CD4-positive, alpha-beta memory T cell (primary cell): ENCODE results near the gene EIF4H. TPM values are rescaled to one million over a fixed set of nuclear protein-coding genes. Genes with fewer than 3 reads are reported as not detected.

Experiments used
- CTCF ChIA-PET: fragments of 350-600 bp; sonication (Branson Sonifier 250); formaldehyde crosslinking; loops from one replicate; lab custom pipeline; 2021; ENCODE audit warnings: inconsistent platforms; ENCODE audit not compliant: partially characterized antibody; lab: Charles Lee
- POLR2A ChIA-PET: fragments of 350-600 bp; sonication (Branson Sonifier 250); formaldehyde crosslinking; loops from one replicate; lab custom pipeline; 2021; ENCODE audit not compliant: partially characterized antibody; lab: Charles Lee
- DNase-seq, 5 donors: peaks; one replicate each; pipeline versions ENCODE4 v3.0.0 to v3.0.0-alpha.2; 2020 to 2022; ENCODE audit warnings: mixed read lengths in 1 of 5
- H3K27ac ChIP-seq: one replicate; pipeline ENCODE4 v1.7.0; 2013; ENCODE audit warnings: low read depth, low read length
- H3K27me3 ChIP-seq: 2 replicates; pipeline ENCODE4 v1.7.0; 2013; ENCODE audit warnings: mild to moderate bottlenecking, low read length, moderate library complexity; ENCODE audit not compliant: insufficient read depth
- H3K36me3 ChIP-seq: 2 replicates; pipeline ENCODE4 v1.7.0; 2013; ENCODE audit warnings: mild to moderate bottlenecking, low read length, moderate library complexity; ENCODE audit not compliant: insufficient read depth
- H3K4me1 ChIP-seq: 2 replicates; pipeline ENCODE4 v1.7.0; 2013; ENCODE audit warnings: mild to moderate bottlenecking, low read length, moderate library complexity; ENCODE audit not compliant: insufficient read depth
- H3K4me3 ChIP-seq, 2 donors: one replicate each; pipeline ENCODE4 v1.7.0; 2013; ENCODE audit warnings: low read length in 2 of 2, mild to moderate bottlenecking in 1 of 2
- H3K9me3 ChIP-seq, 2 donors: one replicate each; pipeline ENCODE4 v1.7.0; 2013; ENCODE audit warnings: low read length in 2 of 2, control low read depth in 1 of 2; ENCODE audit not compliant: control insufficient read depth in 1 of 2
- H3K27ac Mint-ChIP-seq, 7 donors: one replicate each; pipeline ENCODE4 v1.8.0; 2020 to 2021; ENCODE audit warnings: mixed read lengths in 7 of 7, mild to moderate bottlenecking in 6 of 7, inconsistent platforms in 3 of 7, moderate library complexity in 3 of 7
- H3K27me3 Mint-ChIP-seq, 2 donors: one replicate each; pipeline ENCODE4 v1.8.0; 2020 to 2021; ENCODE audit warnings: mixed read lengths in 2 of 2
- H3K36me3 Mint-ChIP-seq, 2 donors: one replicate each; pipeline ENCODE4 v1.8.0; 2020 to 2021; ENCODE audit warnings: mixed read lengths in 2 of 2, inconsistent platforms in 1 of 2, mild to moderate bottlenecking in 1 of 2
- H3K4me1 Mint-ChIP-seq, 4 donors: one replicate each; pipeline ENCODE4 v1.8.0; 2020 to 2021; ENCODE audit warnings: mixed read lengths in 4 of 4, mild to moderate bottlenecking in 1 of 4
- H3K4me3 Mint-ChIP-seq, 8 donors: one replicate each; pipeline ENCODE4 v1.8.0; 2020 to 2021; ENCODE audit warnings: mixed read lengths in 8 of 8, mild to moderate bottlenecking in 7 of 8, moderate library complexity in 6 of 8, inconsistent platforms in 3 of 8
- H3K9me3 Mint-ChIP-seq, 8 donors: one replicate each; pipeline ENCODE4 v1.8.0; 2020 to 2021; ENCODE audit warnings: mixed read lengths in 8 of 8, mild to moderate bottlenecking in 5 of 8, inconsistent platforms in 3 of 8, moderate library complexity in 1 of 8
- intact Hi-C: fragments of 100-400 bp; cut with micrococcal nuclease; formaldehyde crosslinking; loops from one replicate; pipeline ENCODE4 v1.15.1; 2023
- polyA plus RNA-seq, 2 donors: library from polyadenylated mRNA; unstranded; fragments of 300-500 nt; fragmentation: Illumina TruSeq; gene quantifications; one replicate each; pipeline ENCODE4 v1.2.3, GENCODE V29; 2021
- total RNA-seq, 2 experiments: library from RNA; stranded (reverse); gene quantifications; one replicate each; pipeline ENCODE4 v1.2.3, GENCODE V29; 2021

EIF4H gene
- total and polyA plus RNA-seq, 4 experiments from 2014 or later, result 167 to 316 (median 196) TPM

GRCh38 chr7:74138945-74139843, 35.0 kb upstream of the EIF4H start:
- no peak for DNase-seq
- ChIA-PET POLR2A (no interaction called here), CTCF (no interaction called here)
- Mint-ChIP-seq H3K27me3 (no peaks in the 10 kb centered on the region), H3K4me1 (peaks cover 0 to 3% (median 0%) of the 10 kb centered on the region in 4 donors), H3K27ac (peak overlapping the region in 1 of 7 donors; percentile 67), H3K9me3 (peaks cover 0 to 2% (median 0%) of the 10 kb centered on the region in 8 donors), H3K36me3 (no peaks in the 10 kb centered on the region), H3K4me3 (no peak overlapping the region)
- Histone ChIP-seq H3K36me3 (no peaks in the 10 kb centered on the region), H3K27ac (no peak overlapping the region), H3K4me3 (no peak overlapping the region), H3K4me1 (no peaks in the 10 kb centered on the region), H3K9me3 (no peaks in the 10 kb centered on the region), H3K27me3 (no peaks in the 10 kb centered on the region)
- intact Hi-C loops, result no loop called here

DNA sequence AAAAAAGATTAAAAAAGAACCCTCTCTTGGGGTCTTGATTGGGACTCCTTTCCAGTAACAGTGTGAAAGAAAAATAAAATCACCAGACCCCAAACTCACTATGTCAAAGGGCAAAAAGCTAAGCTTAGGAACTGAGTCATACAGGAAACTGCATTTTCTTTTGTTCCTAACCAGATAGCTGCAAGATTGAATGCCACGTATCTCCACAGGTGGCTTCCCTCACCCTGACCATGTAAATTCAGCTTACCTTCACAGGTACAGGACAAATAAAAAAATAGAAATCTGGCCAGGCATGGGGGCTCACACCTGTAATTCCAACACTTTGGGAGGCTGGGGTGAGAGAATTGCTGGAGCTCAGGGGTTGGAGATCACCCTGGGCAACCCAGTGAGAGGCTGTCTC, 32.5 kb upstream of the EIF4H start:
- CTCF ChIA-PET, result interaction anchor here (0.7 to 1.2 kb wide), 2 partner anchors 275 to 581 kb away, joined by 3 to 4 read pairs; no protein-coding TSS in a partner anchor
- H3K27ac ChIP-seq, result no peak overlapping the region
- H3K9me3 ChIP-seq, result no peaks in the 10 kb centered on the region
- H3K4me1 Mint-ChIP-seq, result peaks cover 0 to 3% (median 0%) of the 10 kb centered on the region in 4 donors
- DNase-seq, result no peak
- H3K36me3 ChIP-seq, result no peaks in the 10 kb centered on the region
- intact Hi-C loops, result no loop called here
- H3K4me3 Mint-ChIP-seq, result no peak overlapping the region
- H3K27me3 ChIP-seq, result no peaks in the 10 kb centered on the region
- H3K27me3 Mint-ChIP-seq, result peaks cover 0 to 2% of the 10 kb centered on the region in 2 donors
- no peaks in the 10 kb centered on the region for H3K4me1 ChIP-seq
- no peak overlapping the region for H3K4me3 ChIP-seq
- POLR2A ChIA-PET, result interaction anchor here (0.8 kb wide), 1 partner anchor 32 kb away, joined by 3 read pairs; the partner anchor contains the start of gene EIF4H
- H3K36me3 Mint-ChIP-seq, result no peaks in the 10 kb centered on the region
- peaks cover 0 to 8% (median 2%) of the 10 kb centered on the region in 8 donors for H3K9me3 Mint-ChIP-seq
- no peak overlapping the region for H3K27ac Mint-ChIP-seq

DNA sequence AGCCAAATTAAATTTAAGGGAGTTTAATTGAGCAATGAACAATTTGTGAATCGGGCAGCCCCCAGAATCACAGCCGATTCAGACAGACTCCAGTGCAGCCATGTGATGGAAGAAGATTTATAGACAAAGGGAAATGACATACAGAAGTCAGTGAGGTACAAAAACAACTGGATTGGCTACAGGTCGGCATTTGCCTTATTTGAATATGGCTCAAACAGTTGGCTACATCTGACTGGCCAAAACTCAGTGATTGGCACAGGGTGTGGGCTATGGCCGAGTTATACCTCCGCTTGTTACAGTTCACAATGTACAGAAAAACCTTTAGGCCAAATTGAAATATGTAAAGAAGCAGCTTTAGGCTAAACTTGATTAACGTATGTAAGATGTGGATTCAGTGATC, 30.8 kb upstream of the EIF4H start:
- peaks cover under 1 to 2% of the 10 kb centered on the region in 2 donors for H3K27me3 Mint-ChIP-seq
- peaks cover 0 to 8% (median 2%) of the 10 kb centered on the region in 8 donors for H3K9me3 Mint-ChIP-seq
- peaks cover 0 to 3% (median 0%) of the 10 kb centered on the region in 4 donors for H3K4me1 Mint-ChIP-seq
- no peak overlapping the region for H3K4me3 Mint-ChIP-seq
- POLR2A ChIA-PET, result no interaction called here
- DNase-seq, result no peak
- CTCF ChIA-PET, result no interaction called here
- Histone ChIP-seq H3K4me3 (no peak overlapping the region), H3K36me3 (no peaks in the 10 kb centered on the region), H3K4me1 (no peaks in the 10 kb centered on the region), H3K27me3 (no peaks in the 10 kb centered on the region), H3K27ac (no peak overlapping the region), H3K9me3 (no peaks in the 10 kb centered on the region)
- no peak overlapping the region for H3K27ac Mint-ChIP-seq
- intact Hi-C loops, result no loop called here
- H3K36me3 Mint-ChIP-seq, result no peaks in the 10 kb centered on the region

- Histone ChIP-seq H3K4me3 (no peak overlapping the region), H3K4me1 (no peaks in the 10 kb centered on the region), H3K9me3 (no peaks in the 10 kb centered on the region), H3K27me3 (no peaks in the 10 kb centered on the region), H3K36me3 (no peaks in the 10 kb centered on the region), H3K27ac (no peak overlapping the region)
- intact Hi-C loops, result no loop called here
- no peak overlapping the region for H3K4me3 Mint-ChIP-seq
- no peaks in the 10 kb centered on the region for H3K36me3 Mint-ChIP-seq
- CTCF ChIA-PET, result no interaction called here
- no peak overlapping the region for H3K27ac Mint-ChIP-seq
- peaks cover 2 to 6% of the 10 kb centered on the region in 2 donors for H3K27me3 Mint-ChIP-seq
- no peaks in the 10 kb centered on the region for H3K4me1 Mint-ChIP-seq
- POLR2A ChIA-PET, result no interaction called here
- DNase-seq, result no peak
- peaks cover 0 to 8% (median 2%) of the 10 kb centered on the region in 8 donors for H3K9me3 Mint-ChIP-seq
These were observed 25.7 kb upstream of the EIF4H start for GRCh38 chr7:74148491-74148890.

GRCh38 chr7:74149071-74149470, 25.1 kb upstream of the EIF4H start:
- no peaks in the 10 kb centered on the region for H3K9me3 ChIP-seq
- Mint-ChIP-seq H3K36me3 (no peaks in the 10 kb centered on the region), H3K4me3 (no peak overlapping the region), H3K27me3 (peaks cover 2 to 6% of the 10 kb centered on the region in 2 donors), H3K4me1 (no peaks in the 10 kb centered on the region), H3K27ac (no peak overlapping the region), H3K9me3 (peaks cover 0 to 8% (median 2%) of the 10 kb centered on the region in 8 donors)
- intact Hi-C loops, result no loop called here
- H3K27me3 ChIP-seq, result no peaks in the 10 kb centered on the region
- no peak overlapping the region for H3K27ac ChIP-seq
- H3K4me3 ChIP-seq, result no peak overlapping the region
- POLR2A ChIA-PET, result no interaction called here
- H3K4me1 ChIP-seq, result no peaks in the 10 kb centered on the region
- no peak for DNase-seq
- CTCF ChIA-PET, result no interaction called here
- H3K36me3 ChIP-seq, result no peaks in the 10 kb centered on the region

DNA sequence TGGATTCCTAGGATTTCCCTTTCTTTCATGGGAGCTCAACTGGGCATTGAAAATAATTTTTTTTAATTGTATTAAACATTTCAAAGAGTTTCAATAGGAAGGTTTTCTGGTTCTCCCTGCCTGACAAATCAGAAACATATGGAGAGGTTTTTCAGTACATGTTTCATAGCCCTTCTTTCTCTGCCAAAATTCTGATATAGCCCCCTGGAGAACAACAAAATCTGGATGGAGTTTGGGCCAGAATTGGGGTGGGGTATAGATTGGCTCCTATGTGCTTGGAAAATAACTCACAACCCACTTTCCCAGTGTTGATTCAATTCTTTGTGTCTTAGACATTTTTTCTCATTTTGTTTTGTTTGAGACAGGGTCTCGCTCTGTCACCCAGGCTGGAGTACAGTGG, 24.6 kb upstream of the EIF4H start:
- H3K27ac ChIP-seq, result no peak overlapping the region
- ChIA-PET CTCF (no interaction called here), POLR2A (no interaction called here)
- peaks cover 0 to 8% (median 2%) of the 10 kb centered on the region in 8 donors for H3K9me3 Mint-ChIP-seq
- H3K27me3 ChIP-seq, result no peaks in the 10 kb centered on the region
- no peak overlapping the region for H3K4me3 Mint-ChIP-seq
- H3K4me3 ChIP-seq, result no peak overlapping the region
- H3K4me1 ChIP-seq, result no peaks in the 10 kb centered on the region
- no peak for DNase-seq
- intact Hi-C loops, result no loop called here
- H3K27ac Mint-ChIP-seq, result no peak overlapping the region
- H3K36me3 Mint-ChIP-seq, result no peaks in the 10 kb centered on the region
- H3K36me3 ChIP-seq, result no peaks in the 10 kb centered on the region
- no peaks in the 10 kb centered on the region for H3K9me3 ChIP-seq
- H3K4me1 Mint-ChIP-seq, result no peaks in the 10 kb centered on the region
- peaks cover 2 to 6% of the 10 kb centered on the region in 2 donors for H3K27me3 Mint-ChIP-seq

- Mint-ChIP-seq H3K27me3 (peaks cover 0 to 3% of the 10 kb centered on the region in 2 donors), H3K4me1 (no peaks in the 10 kb centered on the region), H3K36me3 (no peaks in the 10 kb centered on the region), H3K27ac (no peak overlapping the region), H3K4me3 (no peak overlapping the region), H3K9me3 (no peaks in the 10 kb centered on the region)
- Histone ChIP-seq H3K36me3 (no peaks in the 10 kb centered on the region), H3K9me3 (no peaks in the 10 kb centered on the region), H3K4me1 (no peaks in the 10 kb centered on the region), H3K27ac (no peak overlapping the region), H3K27me3 (no peaks in the 10 kb centered on the region), H3K4me3 (no peak overlapping the region)
- intact Hi-C loops, result no loop called here
- POLR2A ChIA-PET, result no interaction called here
- no peak for DNase-seq
- CTCF ChIA-PET, result no interaction called here
These were observed 20.4 kb upstream of the EIF4H start for GRCh38 chr7:74153736-74154135.
